GM20431 (cell line): ENCODE measurements around the gene NCKAP5.

Experiments
- in situ Hi-C: fragments of 300-500 bp; cut with MseI, MboI; formaldehyde crosslinking; loops from one replicate; pipeline ENCODE4 v1.15.0; 2020; ENCODE audit warnings: low sequenced_read_pairs; ENCODE audit not compliant: unreplicated experiment

NCKAP5 gene

GRCh38 chr2:133315280-133315679 lies 253.0 kb downstream of the NCKAP5 start:
- in situ Hi-C loops = no loop called here

- in situ Hi-C loops = no loop called here
These were observed 253.5 kb downstream of the NCKAP5 start for GRCh38 chr2:133314795-133315194.

- in situ Hi-C loops = no loop called here
These were observed 256.1 kb downstream of the NCKAP5 start for GRCh38 chr2:133312038-133312729.

GRCh38 chr2:133306236-133306635 lies 262.0 kb downstream of the NCKAP5 start:
- in situ Hi-C loops = no loop called here

GRCh38 chr2:133304344-133304743 lies 263.9 kb downstream of the NCKAP5 start:
- in situ Hi-C loops = no loop called here

- in situ Hi-C loops = no loop called here
These were observed 265.1 kb downstream of the NCKAP5 start for GRCh38 chr2:133303150-133303549.

GRCh38 chr2:133296401-133296800 lies 271.9 kb downstream of the NCKAP5 start:
- in situ Hi-C loops = no loop called here

- in situ Hi-C loops = no loop called here
These were observed 274.5 kb downstream of the NCKAP5 start for GRCh38 chr2:133293544-133294353.

GRCh38 chr2:133292259-133292658 lies 276.0 kb downstream of the NCKAP5 start:
- in situ Hi-C loops = no loop called here

GRCh38 chr2:133287709-133288108 lies 280.6 kb downstream of the NCKAP5 start:
- in situ Hi-C loops = no loop called here

- in situ Hi-C loops = no loop called here
These were observed 281.8 kb downstream of the NCKAP5 start for GRCh38 chr2:133286326-133286922.

- in situ Hi-C loops = loop anchor here (25.0 kb wide), 1 partner anchor 289 kb away; the partner anchor contains the start of gene NCKAP5
These were observed 295.2 kb downstream of the NCKAP5 start for GRCh38 chr2:133273031-133273430.

- in situ Hi-C loops = loop anchor here (25.0 kb wide), 1 partner anchor 291 kb away; the partner anchor contains the start of gene NCKAP5
These were observed 297.2 kb downstream of the NCKAP5 start for GRCh38 chr2:133271105-133271504.

- in situ Hi-C loops = loop anchor here (25.0 kb wide), 1 partner anchor 292 kb away; the partner anchor contains the start of gene NCKAP5
These were observed 297.7 kb downstream of the NCKAP5 start for GRCh38 chr2:133270550-133270949.

- in situ Hi-C loops = loop anchor here (25.0 kb wide), 1 partner anchor 295 kb away; the partner anchor contains the start of gene NCKAP5
These were observed 301.2 kb downstream of the NCKAP5 start for GRCh38 chr2:133266926-133267590.

- in situ Hi-C loops = loop anchor here (25.0 kb wide), 1 partner anchor 296 kb away; the partner anchor contains the start of gene NCKAP5
These were observed 302.0 kb downstream of the NCKAP5 start for GRCh38 chr2:133266041-133266925.

- in situ Hi-C loops = loop anchor here (25.0 kb wide), 1 partner anchor 297 kb away; the partner anchor contains the start of gene NCKAP5
These were observed 302.8 kb downstream of the NCKAP5 start for GRCh38 chr2:133265432-133265949.

- in situ Hi-C loops = loop anchor here (25.0 kb wide), 1 partner anchor 297 kb away; the partner anchor contains the start of gene NCKAP5
These were observed 303.3 kb downstream of the NCKAP5 start for GRCh38 chr2:133264989-133265401.

GRCh38 chr2:133262893-133263292 lies 305.4 kb downstream of the NCKAP5 start:
- in situ Hi-C loops = loop anchor here (25.0 kb wide), 1 partner anchor 299 kb away; the partner anchor contains the start of gene NCKAP5
